WTC11 (cell line): ENCODE measurements around the gene SLC4A8. TPM values are rescaled to one million over a fixed set of nuclear protein-coding genes. Genes with fewer than 3 reads are reported as not detected.

Experiments used
- ATAC-seq: fragments of 200-7000 bp; cut with Tn5 transposase; 2 replicates; pipeline ENCODE4 v1.10.0; 2021; ENCODE audit warnings: mild to moderate bottlenecking, moderate library complexity
- CTCF ChIA-PET: fragments of 300-600 bp; sonication (Branson Sonifier 250); formaldehyde crosslinking; loops from one replicate; lab custom pipeline; 2021; ENCODE audit warnings: antibody characterized with exemption; lab: Charles Lee
- POLR2A ChIA-PET: fragments of 350-600 bp; sonication (Branson Sonifier 250); formaldehyde crosslinking; loops from one replicate; lab custom pipeline; 2021; ENCODE audit warnings: antibody characterized with exemption; lab: Charles Lee
- DNase-seq: peaks from one replicate; pipeline ENCODE4 v3.0.0; 2021; ENCODE audit warnings: low spot score
- H3K27ac Mint-ChIP-seq: 2 replicates; pipeline ENCODE4 v1.8.0; 2021; ENCODE audit warnings: mixed read lengths
- H3K27me3 Mint-ChIP-seq: 2 replicates; pipeline ENCODE4 v1.8.0; 2021; ENCODE audit warnings: low read depth, mild to moderate bottlenecking, moderate library complexity, mixed read lengths
- H3K36me3 Mint-ChIP-seq: 2 replicates; pipeline ENCODE4 v1.8.0; 2021; ENCODE audit warnings: mixed read lengths
- H3K4me1 Mint-ChIP-seq: 2 replicates; pipeline ENCODE4 v1.8.0; 2022; ENCODE audit warnings: mixed read lengths
- H3K4me3 Mint-ChIP-seq: 2 replicates; pipeline ENCODE4 v1.8.0; 2021; ENCODE audit warnings: mild to moderate bottlenecking, moderate library complexity, mixed read lengths
- H3K9me3 Mint-ChIP-seq: 2 replicates; pipeline ENCODE4 v1.8.0; 2021; ENCODE audit warnings: mixed read lengths
- CDX4 ChIP-seq: fragments of 250-450 bp; sonication (Bioruptor Pico); IDR thresholded peaks from 2 replicates; pipeline ENCODE4 v1.9.0; 2021; ENCODE audit warnings: moderate library complexity, mild to moderate bottlenecking, inconsistent platforms, borderline replicate concordance
- E2F1 ChIP-seq: sonication (generic); formaldehyde crosslinking; IDR thresholded peaks from 2 replicates; pipeline ENCODE4 v1.8.0; 2022; ENCODE audit warnings: mild to moderate bottlenecking, missing genetic modification reagents
- GABPB1 ChIP-seq: sonication (generic); formaldehyde crosslinking; IDR thresholded peaks from 2 replicates; pipeline ENCODE4 v1.8.1; 2023; ENCODE audit warnings: mild to moderate bottlenecking, missing genetic modification reagents
- JUN ChIP-seq: sonication (generic); formaldehyde crosslinking; IDR thresholded peaks from 2 replicates; pipeline ENCODE4 v1.8.0; 2023; ENCODE audit warnings: mild to moderate bottlenecking, missing genetic modification reagents
- MXD4 ChIP-seq: fragments of 250-450 bp; sonication (Bioruptor Pico); IDR thresholded peaks from 2 replicates; pipeline ENCODE4 v1.8.0; 2021; ENCODE audit warnings: mild to moderate bottlenecking, moderate library complexity, borderline replicate concordance
- MYBL2 ChIP-seq: sonication (generic); formaldehyde crosslinking; IDR thresholded peaks from 2 replicates; pipeline ENCODE4 v1.8.1; 2023; ENCODE audit warnings: mild to moderate bottlenecking, moderate library complexity, missing genetic modification reagents
- NFATC4 ChIP-seq: fragments of 250-450 bp; sonication (Bioruptor Pico); IDR thresholded peaks from 2 replicates; pipeline ENCODE4 v1.9.0; 2021; ENCODE audit warnings: mild to moderate bottlenecking
- NFE2L1 ChIP-seq: sonication (generic); formaldehyde crosslinking; IDR thresholded peaks from 2 replicates; pipeline ENCODE4 v1.8.1; 2023; ENCODE audit warnings: missing genetic modification reagents
- NFYB ChIP-seq: sonication (generic); formaldehyde crosslinking; conservative IDR thresholded peaks from 2 replicates; pipeline ENCODE4 v1.8.0; 2022; ENCODE audit warnings: low read depth, missing genetic modification reagents
- NR1H2 ChIP-seq: sonication (generic); formaldehyde crosslinking; IDR thresholded peaks from 2 replicates; pipeline ENCODE4 v1.9.0; 2021; ENCODE audit warnings: mild to moderate bottlenecking, moderate library complexity, missing genetic modification reagents
- NR3C1 ChIP-seq: sonication (generic); formaldehyde crosslinking; conservative IDR thresholded peaks from 2 replicates; pipeline ENCODE4 v1.8.1; 2023; ENCODE audit warnings: low read depth, mild to moderate bottlenecking, missing genetic modification reagents
- PRDM15 ChIP-seq: sonication (generic); formaldehyde crosslinking; IDR thresholded peaks from 2 replicates; pipeline ENCODE4 v1.8.0; 2022; ENCODE audit warnings: missing genetic modification reagents
- TEAD1 ChIP-seq: sonication (generic); formaldehyde crosslinking; IDR thresholded peaks from 2 replicates; pipeline ENCODE4 v1.8.0; 2022; ENCODE audit warnings: mild to moderate bottlenecking, missing genetic modification reagents
- TEAD4 ChIP-seq: sonication (generic); formaldehyde crosslinking; IDR thresholded peaks from 2 replicates; pipeline ENCODE4 v1.8.0; 2022; ENCODE audit warnings: mild to moderate bottlenecking, missing genetic modification reagents
- TP53 ChIP-seq: sonication (generic); formaldehyde crosslinking; IDR thresholded peaks from 2 replicates; pipeline ENCODE4 v1.8.1; 2023; ENCODE audit warnings: mild to moderate bottlenecking, missing genetic modification reagents
- ZBTB21 ChIP-seq: sonication (generic); formaldehyde crosslinking; IDR thresholded peaks from 2 replicates; pipeline ENCODE4 v1.8.1; 2023; ENCODE audit warnings: mild to moderate bottlenecking, missing genetic modification reagents, borderline replicate concordance
- ZNF317 ChIP-seq: sonication (generic); formaldehyde crosslinking; IDR thresholded peaks from 2 replicates; pipeline ENCODE4 v1.8.1; 2023; ENCODE audit warnings: low read depth, mild to moderate bottlenecking, moderate library complexity, missing genetic modification reagents, borderline replicate concordance
- ZNF416 ChIP-seq: fragments of 250-450 bp; sonication (Bioruptor Pico); IDR thresholded peaks from 2 replicates; pipeline ENCODE4 v1.9.0; 2021; ENCODE audit warnings: mild to moderate bottlenecking, inconsistent platforms
- ZNF532 ChIP-seq: fragments of 250-450 bp; sonication (Bioruptor Pico); IDR thresholded peaks from 2 replicates; pipeline ENCODE4 v1.9.0; 2021; ENCODE audit warnings: mild to moderate bottlenecking, borderline replicate concordance
- total RNA-seq: library from RNA; stranded (reverse); gene quantifications from 3 replicates; pipeline ENCODE4 v1.2.3, GENCODE V29; 2021

The SLC4A8 gene
- total RNA-seq, 1 experiment from 2014 or later: 16.9 TPM

- ChIA-PET CTCF (interaction anchor here (0.6 to 2.0 kb wide), 10 partner anchors 16 to 339 kb away, joined by 3 to 11 read pairs (median 5); partner anchors contain the start of gene SCN8A), POLR2A (no interaction called here)
Observed at GRCh38 chr12:51536159-51536558, 111.5 kb downstream of the SLC4A8 start.

More at GRCh38 chr12:51536159-51536558, 111.5 kb downstream of the SLC4A8 start:
- H3K27ac Mint-ChIP-seq: no peak overlapping the region
- H3K4me3 Mint-ChIP-seq: no peak overlapping the region
- H3K27me3 Mint-ChIP-seq: no peaks in the 10 kb centered on the region
- TF ChIP-seq ZNF416 (CRISPR knock-in tag) (no peak), CDX4 (no peak), JUN (CRISPR knock-in tag) (no peak), NFATC4 (CRISPR knock-in tag) (no peak), E2F1 (CRISPR knock-in tag) (no peak), TP53 (CRISPR knock-in tag) (no peak), TEAD4 (CRISPR knock-in tag) (no peak), NR1H2 (no peak), MYBL2 (no peak), GABPB1 (no peak), NR3C1 (CRISPR knock-in tag) (no peak), NFE2L1 (CRISPR knock-in tag) (no peak), MXD4 (no peak), TEAD1 (CRISPR knock-in tag) (no peak), PRDM15 (CRISPR knock-in tag) (no peak), ZNF317 (CRISPR knock-in tag) (no peak), ZBTB21 (no peak), NFYB (CRISPR knock-in tag) (no peak), ZNF532 (CRISPR knock-in tag) (no peak)
- no peaks in the 10 kb centered on the region for H3K9me3 Mint-ChIP-seq
- peaks cover 38% of the 10 kb centered on the region for H3K4me1 Mint-ChIP-seq
- H3K36me3 Mint-ChIP-seq: no peaks in the 10 kb centered on the region
- ATAC-seq: no peak
- DNase-seq: no peak
